GM20431 (cell line): Measurements from ENCODE around the gene SCP2D1.

ENCODE experiments used
- in situ Hi-C: fragments of 300-500 bp; cut with MseI, MboI; formaldehyde crosslinking; loops from one replicate; pipeline ENCODE4 v1.15.0; 2020; ENCODE audit warnings: low sequenced_read_pairs; ENCODE audit not compliant: unreplicated experiment

Gene SCP2D1

DNA sequence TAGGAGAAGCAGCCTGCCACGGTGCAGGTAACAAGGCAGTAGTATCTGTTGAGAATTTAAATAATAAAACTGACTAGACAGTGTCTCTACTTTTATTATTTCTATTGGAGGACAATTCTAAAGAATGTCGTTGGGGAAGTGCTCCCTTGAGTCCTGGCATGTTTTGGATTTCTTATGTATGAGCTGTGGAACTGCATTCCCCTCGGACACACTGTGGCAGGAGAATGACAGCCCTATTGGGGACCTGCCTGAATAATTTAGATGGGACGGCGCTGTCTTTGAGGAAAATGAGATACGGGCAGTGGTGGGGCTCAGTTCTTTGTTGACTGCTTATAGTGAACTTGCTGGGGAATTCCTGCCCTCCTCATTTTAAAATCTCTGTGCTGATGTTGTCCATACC is 2.4 kb upstream of the SCP2D1 start:
- in situ Hi-C loops: no loop called here

- in situ Hi-C loops: no loop called here
These were observed 1.7 kb upstream of the SCP2D1 start for GRCh38 chr20:18811904-18812303.

DNA sequence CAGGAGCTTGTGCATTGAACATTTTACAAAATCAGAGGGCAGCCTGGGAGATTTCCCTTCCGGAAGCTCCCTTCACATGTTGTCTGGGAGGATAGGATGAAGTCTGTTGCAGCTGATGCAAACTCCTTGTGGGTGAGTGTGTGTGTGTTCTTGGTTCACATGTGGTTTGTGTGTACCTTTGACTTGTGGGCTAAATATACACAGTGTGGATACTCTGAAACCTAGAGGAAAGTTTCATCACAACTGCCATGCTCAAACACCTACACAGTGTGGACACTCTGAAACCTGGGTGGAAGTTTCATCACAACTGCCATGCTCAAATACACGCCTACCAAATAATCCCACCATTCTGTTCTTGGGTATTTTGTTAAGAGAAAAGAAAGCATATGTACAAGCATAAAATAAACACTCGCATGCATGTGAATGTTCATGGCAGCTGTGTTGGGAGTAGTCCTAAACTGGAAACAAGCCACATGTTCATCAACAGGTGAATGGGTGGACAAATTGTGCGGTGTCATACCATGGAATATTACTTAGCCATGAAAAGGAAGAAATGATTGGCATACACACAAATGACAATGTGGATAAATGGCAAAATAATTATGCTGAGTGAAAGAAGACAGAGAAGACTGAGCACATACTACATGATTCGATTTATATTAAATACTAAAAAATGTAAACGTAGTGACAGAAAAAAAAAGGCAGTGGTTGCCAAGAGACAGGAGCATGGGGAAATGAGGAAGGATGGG is 1.8 kb downstream of the SCP2D1 start:
- in situ Hi-C loops: no loop called here

DNA sequence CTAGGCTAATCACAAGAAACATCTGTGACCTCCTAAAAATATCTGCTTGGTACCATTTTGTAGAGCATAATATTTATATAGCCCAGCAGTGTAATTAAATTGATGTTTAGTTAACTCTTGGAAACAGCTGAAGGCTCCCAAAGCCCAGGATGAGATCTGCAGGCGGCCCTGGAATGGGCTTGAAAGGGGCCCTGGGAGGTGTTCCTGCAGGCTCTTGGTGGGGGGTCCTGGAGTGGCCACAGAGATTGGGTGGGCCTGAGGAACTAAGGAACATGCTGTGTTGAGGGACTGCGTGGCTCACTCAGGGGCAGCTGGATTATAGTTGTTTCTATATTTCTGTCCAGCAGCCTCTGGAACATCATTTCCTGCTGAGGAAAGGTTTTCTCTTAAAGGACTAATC is 9.2 kb downstream of the SCP2D1 start:
- in situ Hi-C loops: no loop called here

DNA sequence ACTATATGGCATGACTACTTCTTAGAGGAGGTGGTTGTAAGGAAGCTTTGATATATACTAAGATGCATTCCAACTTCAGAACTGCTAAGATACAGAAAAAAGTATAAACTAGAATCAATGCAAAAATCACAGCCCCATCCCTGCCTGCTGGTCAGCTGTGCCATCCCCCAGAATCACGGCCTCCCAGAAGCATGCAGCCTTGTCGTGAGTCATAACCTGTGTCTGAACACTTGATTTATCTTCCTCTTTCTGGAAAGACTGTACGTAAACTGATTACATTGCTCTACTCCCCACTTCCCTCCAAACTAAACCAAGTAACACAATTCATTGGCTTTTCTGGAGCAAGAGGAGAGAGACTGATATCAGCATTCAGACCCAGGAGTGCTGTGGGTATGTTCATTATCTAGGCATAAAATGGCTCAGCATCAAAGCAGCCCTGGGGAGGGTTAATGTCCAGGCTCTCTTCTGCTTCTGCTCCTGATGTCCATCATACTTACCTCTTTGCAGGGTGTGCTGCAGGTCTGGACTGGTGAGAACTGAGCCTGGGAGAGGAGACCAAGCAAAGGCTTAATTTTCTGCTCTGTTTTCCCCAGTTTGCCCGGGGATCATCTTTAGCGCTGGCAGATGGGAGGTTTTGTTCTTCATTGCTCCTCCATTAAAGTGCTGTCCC is 18.4 kb downstream of the SCP2D1 start:
- in situ Hi-C loops: no loop called here

- in situ Hi-C loops: no loop called here
These were observed 19.1 kb downstream of the SCP2D1 start for GRCh38 chr20:18832546-18833200.

DNA sequence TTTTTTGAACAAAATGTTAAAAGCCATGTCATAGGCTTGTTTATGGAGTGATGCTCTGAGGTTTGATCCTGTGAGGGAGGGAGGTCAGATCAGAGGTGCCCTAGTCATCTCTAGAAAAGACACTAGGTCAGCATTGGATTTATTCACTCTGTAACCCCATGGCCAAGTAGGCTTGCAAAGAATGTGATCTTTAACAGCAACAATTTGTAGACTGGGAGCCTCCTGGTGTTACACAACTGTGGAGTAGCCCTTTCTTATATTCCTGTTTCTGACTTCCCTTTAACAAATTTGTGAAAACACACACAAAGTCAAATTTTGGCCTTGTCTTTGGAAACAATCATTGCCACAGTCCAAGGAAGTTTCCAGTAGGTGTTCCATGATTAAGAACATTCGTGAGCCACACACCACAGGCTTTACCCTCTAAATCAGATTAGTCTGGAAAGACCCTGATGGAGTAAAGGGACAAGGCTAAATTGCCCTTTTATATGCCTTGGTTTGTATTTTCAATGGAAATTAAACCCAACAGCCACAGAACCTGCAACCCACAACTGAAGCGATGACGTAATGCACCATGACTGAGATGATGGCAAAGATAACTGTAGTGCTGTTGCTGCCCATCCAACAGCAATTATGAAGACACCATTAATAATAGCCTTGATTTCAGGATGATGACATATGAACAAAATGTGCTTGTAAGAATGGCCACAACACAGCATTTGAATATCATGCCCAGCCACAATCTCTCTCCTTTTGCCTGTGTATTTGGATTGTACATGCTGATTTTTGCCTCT is 22.1 kb downstream of the SCP2D1 start:
- in situ Hi-C loops: no loop called here

DNA sequence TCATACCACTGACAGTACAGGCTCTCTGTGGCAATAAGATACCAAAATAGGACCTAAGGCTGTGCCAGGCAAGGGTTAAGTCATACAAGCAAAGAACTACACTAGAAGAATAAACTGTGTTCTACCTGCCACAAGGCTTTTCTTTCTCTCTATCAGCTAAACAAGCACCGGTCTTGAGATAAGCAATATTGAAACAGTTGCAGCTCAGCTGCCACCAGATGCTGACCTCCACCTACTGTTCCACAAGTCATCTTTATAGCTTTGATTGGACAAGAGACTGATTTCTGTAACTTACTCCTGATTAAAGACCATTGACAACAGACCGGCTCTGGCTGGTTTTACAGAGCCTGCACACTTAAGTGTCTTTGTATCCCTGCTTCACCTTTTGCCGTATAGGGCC is 24.1 kb downstream of the SCP2D1 start:
- in situ Hi-C loops: no loop called here

DNA sequence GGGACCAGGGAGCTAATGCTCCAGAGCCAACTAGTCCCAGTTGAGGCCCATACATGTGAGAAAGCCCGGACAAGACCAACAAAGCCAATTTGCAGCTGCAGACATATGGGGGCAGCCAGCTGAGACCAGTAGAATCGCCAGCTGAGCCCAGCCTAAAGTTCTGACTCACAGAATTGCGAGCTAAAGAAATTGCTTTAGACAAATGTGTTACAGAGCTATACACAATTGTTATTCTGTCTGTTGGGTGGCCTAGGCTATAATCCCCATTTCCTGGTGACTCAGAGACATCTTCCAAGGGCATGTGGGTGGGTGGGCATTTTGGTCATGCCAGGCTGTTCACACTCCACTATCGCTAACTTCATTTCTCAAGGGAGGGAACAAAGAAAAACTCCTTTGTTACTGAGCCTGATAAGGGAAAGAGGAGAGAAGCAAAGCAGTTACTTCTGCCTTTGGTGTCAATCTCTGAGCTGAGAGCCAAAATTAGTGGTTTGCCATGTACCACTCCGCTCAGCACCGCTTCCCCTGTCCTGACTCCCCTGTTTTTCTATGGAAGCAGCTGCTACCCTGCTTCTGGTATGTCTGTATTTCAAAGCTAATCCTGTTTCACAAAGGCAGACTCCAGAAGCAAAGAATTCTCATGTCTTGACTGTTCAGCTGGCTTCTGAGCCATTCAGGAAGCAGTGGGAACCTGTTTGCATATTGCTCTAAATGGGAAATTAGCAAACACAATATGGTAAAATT is 26.1 kb downstream of the SCP2D1 start:
- in situ Hi-C loops: no loop called here

- in situ Hi-C loops: no loop called here
These were observed 26.7 kb downstream of the SCP2D1 start for GRCh38 chr20:18840248-18840645.

DNA sequence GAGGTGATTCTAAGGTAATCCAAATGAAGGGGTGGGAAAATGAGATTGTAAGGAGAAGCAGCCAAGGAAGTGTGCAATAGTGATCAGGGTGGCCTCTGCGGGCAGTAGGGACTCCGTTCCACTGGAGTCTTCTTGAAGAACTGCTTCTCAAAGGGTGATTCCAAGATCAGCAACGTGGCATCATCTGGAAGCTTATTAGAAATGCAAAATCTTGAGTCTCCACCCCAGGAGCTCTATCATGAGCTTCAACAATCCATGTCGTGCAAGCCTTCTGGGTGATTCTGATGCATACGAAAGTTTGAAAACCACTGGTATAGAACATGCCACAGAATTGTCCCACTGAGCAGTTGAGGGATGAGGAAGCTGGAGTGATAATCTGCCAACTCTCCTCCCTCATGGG is 31.4 kb downstream of the SCP2D1 start:
- in situ Hi-C loops: no loop called here

- in situ Hi-C loops: no loop called here
These were observed 33.7 kb downstream of the SCP2D1 start for GRCh38 chr20:18847226-18847755.

- in situ Hi-C loops: no loop called here
These were observed 35.5 kb downstream of the SCP2D1 start for GRCh38 chr20:18849131-18849530.

- in situ Hi-C loops: no loop called here
These were observed 38.0 kb downstream of the SCP2D1 start for GRCh38 chr20:18851629-18852028.

GRCh38 chr20:18852318-18852717 is 38.7 kb downstream of the SCP2D1 start:
- in situ Hi-C loops: no loop called here

- in situ Hi-C loops: no loop called here
These were observed 39.6 kb downstream of the SCP2D1 start for GRCh38 chr20:18853216-18853615.

GRCh38 chr20:18853946-18854646 is 40.5 kb downstream of the SCP2D1 start:
- in situ Hi-C loops: no loop called here

DNA sequence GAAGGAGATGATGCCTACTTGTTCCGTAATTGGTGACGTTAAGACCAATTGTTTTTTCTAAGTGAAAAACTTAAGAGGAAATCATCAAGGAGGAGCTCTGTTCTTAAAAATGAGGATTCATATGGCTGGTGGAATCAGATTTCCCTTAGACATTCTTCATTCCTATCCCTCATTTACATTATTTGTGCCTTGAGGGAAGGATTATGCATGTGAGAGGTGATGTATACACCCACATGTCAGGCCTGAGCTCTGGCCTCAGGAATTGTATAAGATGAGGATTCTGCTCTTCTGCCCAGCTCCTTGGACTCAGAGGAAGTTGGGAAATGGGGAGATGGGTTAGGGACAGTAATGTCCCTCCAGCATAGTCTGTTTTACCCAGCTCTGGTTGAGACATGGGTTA is 42.3 kb downstream of the SCP2D1 start:
- in situ Hi-C loops: no loop called here

GRCh38 chr20:18856873-18857272 is 43.3 kb downstream of the SCP2D1 start:
- in situ Hi-C loops: no loop called here
